Psoas muscle (tissue), 8 donors: ENCODE measurements around the gene PIGL. TPM values are rescaled to one million over a fixed set of nuclear protein-coding genes. Genes with fewer than 3 reads are reported as not detected.

Source experiments
- ATAC-seq, 4 donors: fragments of 200-7000 bp; cut with Tn5 transposase; one replicate each; pipeline ENCODE4 v1.9.1; 2020; ENCODE audit warnings: moderate library complexity in 3 of 4, mild to moderate bottlenecking in 2 of 4
- DNase-seq, 2 donors: peaks; one replicate each; pipeline ENCODE4 v3.0.0-alpha.2; 2020
- H3K27ac ChIP-seq: fragments of 200-600 bp; one replicate; pipeline ENCODE4 v1.8.0; 2022
- H3K27me3 ChIP-seq, 3 donors: fragments of 200-600 bp in 1 of 3; one replicate each; pipeline versions ENCODE4 v1.6.1 to v1.8.0; 2013 to 2022; ENCODE audit warnings: low read length in 2 of 3, mild to moderate bottlenecking in 2 of 3, moderate library complexity in 1 of 3; ENCODE audit not compliant: insufficient read depth in 3 of 3
- H3K36me3 ChIP-seq, 2 donors: fragments of 200-600 bp in 1 of 2; one replicate each; pipeline versions ENCODE4 v1.6.1 to v1.8.0; 2013 to 2022; ENCODE audit warnings: low read depth in 1 of 2, mild to moderate bottlenecking in 1 of 2, moderate library complexity in 1 of 2; ENCODE audit not compliant: insufficient read depth in 1 of 2
- H3K4me1 ChIP-seq: fragments of 200-600 bp; one replicate; pipeline ENCODE4 v1.8.0; 2022
- H3K4me3 ChIP-seq: fragments of 200-600 bp; one replicate; pipeline ENCODE4 v1.8.0; 2022; ENCODE audit warnings: mild to moderate bottlenecking
- H3K9me3 ChIP-seq: fragments of 200-600 bp; one replicate; pipeline ENCODE4 v1.8.0; 2022
- WGBS, 3 donors: extraction: QIAGEN DNeasy Blood & Tissue Kit; methylation state at CpG; one replicate each; pipeline versions ENCODE4 v1.1.6 to v1.1.7; 2013; 5-methylcytosine and 5-hydroxymethylcytosine counted together
- intact Hi-C, 2 donors: fragments of 100-400 bp; cut with DNase I; formaldehyde crosslinking; loops; one replicate each; pipeline versions ENCODE4 v1.11.0 to v1.14.2; 2022
- polyA plus RNA-seq, 3 donors: library from polyadenylated mRNA; stranded (reverse); fragments of 200-250 nt; gene quantifications; one replicate each; pipeline ENCODE4 v1.2.3, GENCODE V29; 2013
- total RNA-seq, 4 donors: library from RNA; stranded (reverse); fragmentation: NEBNext Ultra II Directional in 2 of 4; extraction: Animal tissue kit (Norgen Biotek cat#: 25700) in 2 of 4; gene quantifications; one replicate each; pipeline versions ENCODE4 v1.2.1 to v1.2.4, GENCODE V29; 2021 to 2023
- TF ChIP-seq, protein P1 (sequence below): fragments of 200-600 bp; IDR thresholded peaks from one replicate; pipeline ENCODE4 v1.8.0; 2022; ENCODE audit warnings: antibody characterized with exemption
- donor health status: healthy with polysubstance abuse.
- donor health status: DM: no; HTN: no; CAD: no; lungs with moderate emphysema.
- donor health status: Bipolar disorder and iron deficiency.
- donor health status: healthy.
- donor health status: DM: yes; HTN: yes; CAD: no.
- donor health status: DM: no; HTN: no; CAD: no.
- donor health status: DM: no; HTN: no; CAD: no.
- donor health status: DM: yes; HTN: yes; CAD: no.

PIGL gene
- total and polyA plus RNA-seq, 7 donors = 3.8 to 13.2 (median 8.3) TPM

DNA sequence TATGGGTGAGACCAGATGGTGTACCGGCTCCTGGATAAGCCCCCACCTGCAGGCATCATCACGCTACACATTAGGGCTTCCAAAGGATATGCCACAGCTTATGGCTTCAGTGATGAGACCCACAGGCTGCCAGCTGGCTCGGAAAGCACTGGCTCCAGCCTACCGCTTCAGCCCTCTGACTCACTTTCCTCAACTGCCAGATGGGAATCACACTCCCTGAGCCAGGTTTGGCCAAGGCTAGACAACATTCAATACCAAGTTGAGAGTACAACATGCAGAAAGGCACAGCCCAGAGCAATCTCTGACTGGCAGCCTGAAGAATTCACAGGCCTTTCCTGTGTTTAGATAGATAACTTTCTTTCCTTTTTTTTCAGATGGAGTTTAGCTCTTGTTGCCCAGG, 126.0 kb downstream of the PIGL start:
- Histone ChIP-seq H3K4me1 (peaks cover 5% of the 10 kb centered on the region), H3K36me3 (peaks cover 0 to 41% of the 10 kb centered on the region in 2 donors), H3K27ac (peak overlapping the region; percentile 65), H3K27me3 (no peaks in the 10 kb centered on the region), H3K9me3 (no peaks in the 10 kb centered on the region), H3K4me3 (no peak overlapping the region)
- 44 to 60% (median 54%) methylated on average over 4 of the region's 4 CpGs for WGBS, 3 donors
- DNase-seq (peak; percentile 58 to 75), ATAC-seq (peak; percentile 90 to 97 (median 95))
- intact Hi-C loops = no loop called here
- TF ChIP-seq, protein P1, sequence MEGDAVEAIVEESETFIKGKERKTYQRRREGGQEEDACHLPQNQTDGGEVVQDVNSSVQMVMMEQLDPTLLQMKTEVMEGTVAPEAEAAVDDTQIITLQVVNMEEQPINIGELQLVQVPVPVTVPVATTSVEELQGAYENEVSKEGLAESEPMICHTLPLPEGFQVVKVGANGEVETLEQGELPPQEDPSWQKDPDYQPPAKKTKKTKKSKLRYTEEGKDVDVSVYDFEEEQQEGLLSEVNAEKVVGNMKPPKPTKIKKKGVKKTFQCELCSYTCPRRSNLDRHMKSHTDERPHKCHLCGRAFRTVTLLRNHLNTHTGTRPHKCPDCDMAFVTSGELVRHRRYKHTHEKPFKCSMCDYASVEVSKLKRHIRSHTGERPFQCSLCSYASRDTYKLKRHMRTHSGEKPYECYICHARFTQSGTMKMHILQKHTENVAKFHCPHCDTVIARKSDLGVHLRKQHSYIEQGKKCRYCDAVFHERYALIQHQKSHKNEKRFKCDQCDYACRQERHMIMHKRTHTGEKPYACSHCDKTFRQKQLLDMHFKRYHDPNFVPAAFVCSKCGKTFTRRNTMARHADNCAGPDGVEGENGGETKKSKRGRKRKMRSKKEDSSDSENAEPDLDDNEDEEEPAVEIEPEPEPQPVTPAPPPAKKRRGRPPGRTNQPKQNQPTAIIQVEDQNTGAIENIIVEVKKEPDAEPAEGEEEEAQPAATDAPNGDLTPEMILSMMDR = no peak

DNA sequence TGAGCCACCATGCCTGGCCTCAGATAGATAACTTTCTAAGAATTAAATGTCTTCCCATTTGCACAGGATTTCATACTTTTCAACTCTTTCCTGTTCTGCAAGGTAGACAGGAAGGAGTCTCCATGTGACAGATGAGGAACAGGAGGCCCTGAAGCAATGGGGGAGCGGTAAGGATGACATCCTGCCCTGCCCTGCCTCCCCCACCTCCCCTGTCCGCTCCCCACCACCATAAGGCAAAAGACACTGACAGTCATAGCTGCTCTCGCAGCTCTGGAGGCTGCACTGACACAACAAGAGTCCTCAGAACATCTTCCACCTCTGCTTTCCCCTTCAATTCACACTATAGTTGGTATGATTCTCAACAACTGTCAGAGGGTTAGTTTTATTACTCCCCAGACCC, 126.6 kb downstream of the PIGL start:
- H3K27ac ChIP-seq = peak overlapping the region; percentile 65
- H3K36me3 ChIP-seq = peaks cover 4 to 46% of the 10 kb centered on the region in 2 donors
- DNase-seq (no peak), ATAC-seq (no peak)
- intact Hi-C loops = no loop called here
- WGBS, 3 donors = 92 to 99% (median 97%) methylated on average over 3 of the region's 3 CpGs
- no peaks in the 10 kb centered on the region for H3K27me3 ChIP-seq
- no peaks in the 10 kb centered on the region for H3K9me3 ChIP-seq
- TF ChIP-seq, protein P1 = no peak
- H3K4me3 ChIP-seq = no peak overlapping the region
- peaks cover 5% of the 10 kb centered on the region for H3K4me1 ChIP-seq

DNA sequence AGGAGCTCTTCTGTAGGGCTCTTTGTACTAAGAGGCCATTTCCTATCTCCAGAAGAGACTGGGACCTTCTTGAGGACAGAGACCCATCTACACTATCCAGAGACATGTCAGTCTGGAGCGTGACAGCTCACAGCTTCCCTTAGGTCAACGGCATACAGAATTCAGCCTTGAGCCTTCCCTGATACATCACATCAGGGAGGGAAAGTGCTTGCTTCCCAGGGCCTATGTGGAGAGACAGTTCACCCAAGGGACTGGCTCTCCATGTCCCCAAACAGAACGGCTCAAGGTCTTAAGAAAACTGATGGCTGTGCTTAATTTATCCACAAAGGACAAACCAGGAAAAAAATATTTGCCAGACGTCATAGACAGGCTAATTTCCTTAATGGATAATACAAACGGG, 128.6 kb downstream of the PIGL start:
- no peak for ATAC-seq
- Histone ChIP-seq H3K27ac (no peak overlapping the region), H3K27me3 (no peaks in the 10 kb centered on the region), H3K4me1 (peaks cover 5% of the 10 kb centered on the region), H3K36me3 (peaks cover 6 to 60% of the 10 kb centered on the region in 2 donors), H3K9me3 (no peaks in the 10 kb centered on the region), H3K4me3 (no peak overlapping the region)
- TF ChIP-seq, protein P1 = no peak
- no peak for DNase-seq
- intact Hi-C loops = loop anchor here in 1 of 2 donors (5.0 kb wide), 1 partner anchor 817 kb away; no protein-coding TSS in a partner anchor
- 74 to 85% (median 76%) methylated on average over 5 of the region's 5 CpGs for WGBS, 3 donors

DNA sequence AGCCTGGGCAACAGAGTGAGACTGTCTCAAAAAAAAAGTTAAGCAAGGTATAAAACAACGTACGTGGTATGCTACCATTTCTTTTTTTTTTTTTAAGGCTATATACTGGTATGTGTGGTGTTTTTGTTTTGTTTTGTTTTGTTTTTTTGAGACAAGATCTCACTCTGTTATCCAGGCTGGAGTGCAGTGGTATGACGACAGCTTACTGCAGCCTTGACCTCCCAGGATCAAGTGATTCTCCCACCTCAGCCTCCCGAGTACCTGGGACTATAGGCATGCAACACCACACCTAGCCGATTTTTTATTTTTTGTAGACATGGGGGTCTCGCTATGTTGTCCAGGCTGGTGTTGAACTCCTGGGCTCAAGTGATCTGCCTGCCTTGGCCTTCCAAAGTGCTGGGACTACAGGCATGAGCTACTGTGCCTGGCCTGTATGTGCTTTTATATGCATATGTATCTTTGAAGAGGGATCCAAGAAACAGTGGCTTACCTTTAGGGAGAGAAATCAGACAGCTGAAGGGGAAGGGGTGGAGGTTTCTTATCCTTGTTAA, 129.8 kb downstream of the PIGL start:
- intact Hi-C loops = loop anchor here in 1 of 2 donors (5.0 kb wide), 1 partner anchor 816 kb away; no protein-coding TSS in a partner anchor
- Histone ChIP-seq H3K9me3 (no peaks in the 10 kb centered on the region), H3K4me3 (no peak overlapping the region), H3K36me3 (peaks cover 6 to 60% of the 10 kb centered on the region in 2 donors), H3K4me1 (peaks cover 7% of the 10 kb centered on the region), H3K27me3 (no peaks in the 10 kb centered on the region), H3K27ac (no peak overlapping the region)
- 92 to 97% (median 94%) methylated on average over 6 of the region's 6 CpGs for WGBS, 3 donors
- no peak for ATAC-seq
- no peak for DNase-seq
- TF ChIP-seq, protein P1 = no peak

DNA sequence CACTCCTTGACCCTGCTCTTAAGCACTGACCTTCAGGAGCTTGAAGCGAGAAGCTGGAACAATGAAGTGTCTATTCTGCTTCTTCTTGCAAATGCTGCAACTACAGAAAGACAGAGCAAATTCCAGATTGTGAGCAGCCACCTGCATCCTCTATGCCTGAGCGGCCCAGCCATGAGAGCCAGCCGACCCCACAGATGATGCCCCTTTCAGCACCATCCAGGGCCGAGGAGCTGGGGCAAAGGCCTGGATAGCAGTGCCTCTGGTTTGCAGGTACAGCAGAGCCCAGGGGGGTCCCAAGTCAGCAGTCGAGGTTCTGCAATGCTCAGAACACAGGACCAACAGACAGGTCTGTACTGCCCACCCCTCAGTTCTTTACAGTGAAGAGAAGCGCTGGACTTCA, 131.6 kb downstream of the PIGL start:
- TF ChIP-seq, protein P1 = no peak

More for the DNA sequence above, 131.6 kb downstream of the PIGL start:
- H3K27me3 ChIP-seq = no peaks in the 10 kb centered on the region
- WGBS, 3 donors = 91 to 96% (median 93%) methylated on average over 6 of the region's 6 CpGs
- H3K9me3 ChIP-seq = no peaks in the 10 kb centered on the region
- intact Hi-C loops = loop anchor here in 1 of 2 donors (5.0 kb wide), 1 partner anchor 814 kb away; no protein-coding TSS in a partner anchor
- peaks cover 6 to 44% of the 10 kb centered on the region in 2 donors for H3K36me3 ChIP-seq
- ATAC-seq (no peak), DNase-seq (no peak)
- H3K27ac ChIP-seq = no peak overlapping the region
- H3K4me1 ChIP-seq = peaks cover 11% of the 10 kb centered on the region
- H3K4me3 ChIP-seq = no peak overlapping the region
